ENCODE measurements around the gene NTM.
"Not testable (repeated sequence)": the region's sequence is repeated elsewhere in the genome, so short reads cannot be mapped to it uniquely, and the experiment has no call there.

NTM gene

DNA sequence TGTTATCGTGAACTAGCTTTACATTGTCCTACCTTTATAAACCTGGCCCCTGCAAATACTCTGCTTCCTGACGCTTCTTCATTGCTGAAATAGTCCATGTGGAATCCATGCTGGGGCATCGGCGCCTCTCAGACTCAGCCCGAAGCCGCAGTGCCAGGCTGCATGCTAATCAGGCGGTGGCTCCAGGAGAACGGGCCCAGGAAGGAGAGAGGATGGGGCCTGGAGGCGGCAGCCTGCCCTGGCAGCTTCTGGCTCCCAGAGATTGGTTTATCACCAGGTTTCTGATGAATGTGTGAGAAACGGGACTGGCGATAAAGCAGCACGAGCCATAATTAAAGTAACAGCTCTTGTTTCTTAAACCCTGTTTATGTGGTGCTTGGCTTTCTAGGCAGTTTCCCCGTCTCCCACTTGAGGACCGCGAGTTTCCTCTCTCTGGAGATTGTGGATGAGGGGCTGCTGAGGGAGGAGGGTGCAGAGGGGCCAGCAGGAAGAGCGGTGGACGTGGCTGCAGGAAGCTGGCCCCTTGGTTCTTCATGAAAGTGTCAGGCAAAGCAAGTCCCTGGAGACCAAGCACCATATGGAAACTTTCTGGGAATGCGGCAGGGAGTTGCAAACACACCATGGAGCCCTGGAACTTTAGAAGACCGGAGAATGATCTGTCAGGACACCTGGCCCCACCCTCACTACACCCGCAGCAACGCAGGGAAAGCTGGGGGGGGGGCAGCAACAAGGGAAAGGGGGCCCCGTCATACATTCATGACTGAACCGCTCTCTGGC is 93.4 kb downstream of the NTM start:
- no peak for DNase-seq (ENCODE audit: low read depth)

DNA sequence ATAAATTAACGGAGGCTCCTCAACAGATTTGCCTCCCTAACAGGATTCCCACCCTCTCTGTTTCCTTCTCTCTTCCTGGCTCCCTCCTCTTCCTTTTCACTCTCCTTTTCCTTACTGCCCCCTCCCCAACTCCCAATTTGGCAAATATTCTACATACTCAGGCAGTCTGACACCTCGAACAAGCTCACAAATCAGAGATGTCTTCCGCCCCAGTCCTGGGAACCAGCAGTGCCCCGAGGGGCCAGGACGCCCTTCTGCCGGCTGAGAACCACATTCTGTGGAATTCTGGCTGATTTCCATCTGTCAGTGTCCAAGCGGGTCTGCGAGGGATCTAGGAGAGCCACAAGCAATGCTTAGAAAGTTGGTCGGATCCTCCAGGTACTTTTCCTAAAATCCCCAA is 94.0 kb downstream of the NTM start:
- no peak for DNase-seq (ENCODE audit: low read depth)

- no peak for DNase-seq (ENCODE audit: low read depth)
These were observed 94.6 kb downstream of the NTM start for GRCh38 chr11:131465039-131465438.

- no peak for DNase-seq (ENCODE audit: low read depth)
These were observed 95.3 kb downstream of the NTM start for GRCh38 chr11:131465746-131466145.

DNA sequence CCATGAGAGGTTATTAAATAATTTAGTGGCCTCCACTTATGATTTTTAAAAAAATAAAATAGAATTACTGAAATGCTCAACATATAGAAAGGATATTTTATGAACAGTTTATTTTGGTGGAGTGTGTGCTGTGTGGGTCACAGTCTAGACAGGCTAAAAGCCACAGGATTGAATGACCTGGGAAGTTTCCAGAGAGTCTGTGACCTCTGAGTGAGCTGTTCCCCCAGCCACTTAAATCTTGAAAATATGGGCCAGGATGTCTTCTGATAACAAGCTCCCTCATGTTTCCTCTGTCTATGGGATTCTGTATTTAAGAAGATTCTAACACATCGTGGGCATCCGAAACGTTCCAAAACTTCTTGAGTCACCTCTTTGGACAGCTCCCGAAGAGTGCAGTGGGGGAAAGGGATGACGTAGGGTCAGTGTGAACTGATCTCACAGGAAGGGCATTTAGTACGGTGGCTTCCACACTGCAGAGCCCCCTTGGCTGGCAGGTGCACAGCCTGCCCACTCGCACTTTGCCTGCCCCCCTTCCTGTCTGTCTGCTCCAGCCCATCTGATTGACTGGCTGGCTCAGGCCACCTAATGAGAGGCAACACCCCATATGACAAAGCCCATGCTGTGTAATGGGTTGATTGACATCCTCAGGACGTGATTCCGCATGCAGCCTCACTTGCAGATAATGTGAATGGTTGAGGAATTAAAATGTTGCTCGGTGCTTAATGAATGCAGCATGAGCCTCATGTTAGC is 97.4 kb downstream of the NTM start:
- no peak for DNase-seq (ENCODE audit: low read depth)

- DNase-seq (ENCODE audit: low read depth): no peak
These were observed 98.2 kb downstream of the NTM start for GRCh38 chr11:131468565-131468964.

DNA sequence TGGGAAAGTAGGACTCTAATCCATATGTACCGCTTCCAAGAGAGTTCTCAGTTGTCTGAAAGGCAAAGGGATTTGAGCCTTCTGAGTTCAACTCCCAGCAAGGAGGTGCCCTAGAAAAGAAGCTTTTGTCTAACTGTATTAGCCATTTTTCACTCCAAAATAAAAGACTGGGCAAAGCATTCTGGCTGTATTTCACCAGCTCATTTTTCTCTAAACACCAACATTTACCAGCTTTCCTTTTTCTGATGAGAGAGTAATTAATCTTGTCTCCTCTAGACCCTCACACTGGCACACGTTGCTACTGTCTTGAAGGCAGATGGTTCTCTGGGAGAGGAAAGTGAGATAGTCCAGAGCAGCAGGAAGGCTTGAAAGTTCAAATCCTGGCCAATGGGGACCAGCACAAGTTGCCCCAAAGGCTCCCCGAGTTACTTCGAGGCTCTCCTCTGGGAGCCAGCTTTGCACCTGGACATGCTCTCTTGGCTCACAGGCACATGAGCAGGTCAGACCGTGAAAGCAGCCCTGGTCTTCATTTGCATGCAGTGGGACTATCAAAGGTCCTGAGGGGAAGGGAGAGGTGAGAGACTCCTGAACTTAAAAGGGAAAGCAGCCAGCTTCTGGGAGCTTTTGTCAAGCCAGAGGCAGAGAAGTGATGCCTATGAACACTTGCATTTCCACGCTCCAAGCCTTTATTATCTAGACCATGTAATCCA is 100.0 kb downstream of the NTM start:
- DNase-seq (ENCODE audit: low read depth): no peak

- DNase-seq (ENCODE audit: low read depth): no peak
These were observed 101.6 kb downstream of the NTM start for GRCh38 chr11:131471976-131472375.

GRCh38 chr11:131474947-131475346 is 104.5 kb downstream of the NTM start:
- DNase-seq (ENCODE audit: low read depth): no peak

- DNase-seq (ENCODE audit: low read depth): no peak
These were observed 105.9 kb downstream of the NTM start for GRCh38 chr11:131476266-131476665.

- DNase-seq (ENCODE audit: low read depth): no peak
These were observed 107.9 kb downstream of the NTM start for GRCh38 chr11:131478341-131478740.

- no peak for DNase-seq (ENCODE audit: low read depth)
These were observed 110.9 kb downstream of the NTM start for GRCh38 chr11:131481303-131481702.

DNA sequence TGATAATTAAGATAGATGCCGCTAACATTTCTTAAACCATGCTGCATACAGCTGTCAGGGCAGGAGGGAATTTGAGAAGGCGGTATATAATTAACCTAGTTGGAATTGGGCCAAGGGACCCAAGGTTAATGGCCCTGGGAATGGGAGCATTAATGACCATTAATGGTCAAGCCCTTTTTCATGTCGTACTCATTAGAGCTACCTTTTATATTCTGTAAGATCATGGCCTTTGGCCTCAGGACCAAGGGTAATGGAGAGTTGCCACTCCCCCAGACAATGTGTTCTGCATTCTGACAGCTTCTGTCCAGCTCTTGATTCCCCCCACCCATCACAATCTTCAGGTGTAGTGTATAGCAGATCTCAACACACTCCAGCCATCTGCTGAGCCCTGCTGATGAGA is 111.6 kb downstream of the NTM start:
- no peak for DNase-seq (ENCODE audit: low read depth)

DNA sequence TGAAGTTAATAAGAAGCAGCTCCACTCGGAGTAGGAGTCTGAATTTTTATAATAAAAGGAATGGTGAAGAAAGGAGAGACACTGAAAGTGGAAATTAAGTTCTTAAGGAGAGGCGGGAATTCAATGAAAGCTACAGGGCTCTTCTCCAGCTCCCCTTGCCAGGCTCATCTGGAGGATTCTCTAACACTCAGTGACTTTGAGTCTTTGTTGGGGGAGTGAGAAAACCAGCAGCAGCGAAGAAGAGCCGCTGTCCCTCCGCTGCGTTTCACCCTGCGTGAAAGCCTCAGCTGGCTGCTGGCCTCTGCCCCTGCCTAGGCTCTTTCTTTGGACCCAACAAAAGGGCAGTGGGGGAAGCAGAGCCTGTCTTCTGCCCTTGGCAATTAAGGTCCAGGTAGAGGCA is 113.0 kb downstream of the NTM start:
- no peak for DNase-seq (ENCODE audit: low read depth)

- DNase-seq (ENCODE audit: low read depth): no peak
These were observed 113.5 kb downstream of the NTM start for GRCh38 chr11:131483877-131484276.

GRCh38 chr11:131486100-131486499 is 115.7 kb downstream of the NTM start:
- DNase-seq (ENCODE audit: low read depth): no peak

DNA sequence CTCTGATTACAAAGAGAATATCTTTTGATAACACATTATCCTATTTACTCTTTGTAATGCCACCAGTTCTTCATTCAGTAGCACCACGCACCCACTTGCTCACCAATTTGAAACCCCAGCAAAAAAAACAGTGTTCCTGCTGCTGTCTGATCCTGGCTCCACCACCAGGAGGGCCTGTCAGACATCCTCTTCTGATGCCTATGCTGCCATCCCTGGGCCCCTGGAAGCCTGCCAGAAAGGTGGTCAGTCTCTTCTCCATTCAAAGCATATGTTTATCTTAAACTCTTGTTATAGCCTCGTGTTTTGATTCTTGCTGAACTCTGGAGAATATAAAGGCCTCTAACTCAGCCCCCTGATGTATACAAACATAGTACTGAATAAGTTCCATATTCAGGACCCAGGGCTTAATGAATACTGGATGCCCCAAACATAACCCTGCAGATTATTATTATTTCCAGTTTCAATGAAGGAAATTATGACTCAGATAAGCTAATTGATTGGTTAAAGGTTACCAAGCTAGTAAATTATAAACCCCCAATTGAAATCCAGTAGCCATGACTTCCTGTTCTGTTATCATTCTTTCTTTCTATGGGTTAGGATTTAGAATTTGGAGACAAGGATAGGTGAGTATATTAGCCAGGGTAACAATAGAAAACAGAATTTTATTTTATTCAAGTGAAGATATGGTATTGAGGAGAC is 116.7 kb downstream of the NTM start:
- DNase-seq (ENCODE audit: low read depth): no peak

DNA sequence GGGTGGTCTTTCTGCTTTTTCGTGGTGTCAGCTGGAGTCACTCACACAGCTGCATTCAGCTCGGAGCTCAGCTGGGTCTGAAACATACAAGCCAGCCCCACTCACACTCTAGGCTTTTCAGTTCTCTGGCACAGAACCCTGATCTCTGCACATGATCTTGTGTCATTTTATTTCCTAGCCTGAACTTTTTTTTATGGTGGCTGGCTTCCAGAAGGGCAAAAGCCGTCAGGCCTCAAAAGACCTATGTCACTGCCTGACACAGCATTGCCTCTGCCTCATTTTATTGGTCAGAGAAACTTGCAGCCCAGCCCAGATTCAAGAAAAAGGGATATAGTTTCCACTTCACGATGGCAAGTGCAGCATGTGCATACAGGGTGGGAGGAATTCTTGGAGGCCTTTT is 117.8 kb downstream of the NTM start:
- no peak for DNase-seq (ENCODE audit: low read depth)

- no peak for DNase-seq (ENCODE audit: low read depth)
These were observed 121.1 kb downstream of the NTM start for GRCh38 chr11:131491503-131491902.

DNA sequence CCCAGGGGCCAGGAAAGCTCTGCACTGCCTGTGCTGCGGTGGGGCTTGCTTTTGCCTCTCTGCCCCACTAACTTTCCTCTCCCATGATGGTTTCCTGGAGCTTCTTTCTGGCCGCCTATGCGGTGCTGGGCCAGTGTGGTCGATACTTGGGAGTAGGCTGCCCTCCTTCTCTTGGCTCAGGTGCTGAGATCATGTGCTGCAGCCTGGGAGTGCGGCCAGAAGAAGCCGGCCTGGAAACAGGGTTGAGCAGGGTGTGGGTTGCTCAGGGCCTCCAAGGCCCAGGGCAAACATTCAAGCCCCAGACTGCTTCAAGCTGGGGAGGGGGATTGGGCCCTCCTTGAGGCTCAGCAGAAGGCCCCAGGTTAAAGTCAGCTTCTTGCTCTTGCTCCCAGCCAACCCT is 125.0 kb downstream of the NTM start:
- no peak for DNase-seq (ENCODE audit: low read depth)

DNA sequence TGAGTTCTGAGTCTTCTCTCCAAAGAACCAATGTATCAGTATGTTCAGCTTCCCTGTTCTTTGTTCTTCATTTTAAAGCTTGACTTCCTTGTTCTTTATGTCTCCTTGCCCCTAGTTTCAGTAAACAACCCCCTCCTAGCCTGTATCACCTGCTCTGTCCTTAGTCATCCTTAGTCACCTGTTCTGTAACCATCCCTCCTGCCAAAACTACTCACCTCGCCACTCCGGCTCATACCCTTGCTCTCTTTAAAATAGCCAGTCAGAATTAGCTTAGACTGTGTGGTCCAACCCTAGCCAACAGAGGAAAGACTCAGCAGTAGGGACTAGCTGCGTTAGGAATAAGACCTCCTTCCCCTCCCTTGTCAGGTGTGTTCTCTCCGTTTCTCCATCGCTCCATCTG is 127.3 kb downstream of the NTM start:
- not testable (repeated sequence) for DNase-seq (ENCODE audit: low read depth)

DNA sequence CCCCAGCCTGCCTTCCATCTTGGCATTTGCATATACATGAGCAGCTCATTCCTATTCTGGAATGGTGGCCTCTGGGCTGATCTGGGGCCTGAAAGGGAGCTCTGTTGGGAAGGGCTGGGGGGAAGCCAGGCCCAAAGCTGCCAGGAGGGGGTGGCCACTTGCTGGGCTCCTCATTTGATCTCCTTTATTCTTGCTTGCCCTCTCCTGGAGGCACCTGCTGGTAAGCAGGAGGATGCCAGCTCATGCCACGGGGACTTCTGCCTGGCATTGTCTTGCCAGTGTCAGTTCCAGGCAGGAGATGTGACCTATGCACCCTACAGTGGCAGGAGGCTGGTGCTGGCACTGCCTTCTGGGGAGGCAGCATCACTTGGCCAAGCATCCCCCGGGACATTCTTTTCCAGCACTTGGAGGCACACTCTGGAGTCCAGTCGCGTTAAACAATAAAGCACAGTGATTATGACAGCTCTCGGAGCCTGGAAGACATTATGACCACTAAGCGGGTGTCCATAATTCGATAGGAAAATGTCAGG is 128.3 kb downstream of the NTM start:
- no peak for DNase-seq (ENCODE audit: low read depth)

All from T follicular helper cell (primary cell).